ENCODE measurements around the gene FLYWCH2. TPM values are rescaled to one million over a fixed set of nuclear protein-coding genes. Genes with fewer than 3 reads are reported as not detected.
A peak's percentile ranks its signal among the peaks of the same experiment; 100 is the strongest.

FLYWCH2 gene
- total RNA-seq, 5 donors from 2014 or later (not counting 1 experiment from before 2014, with no cell fraction given) = 12.1 to 31.4 (median 25.6) TPM

- 50% methylated on average over 54 of the region's 56 CpGs for WGBS (ENCODE audit: insufficient coverage)
- Mint-ChIP-seq H3K27me3 (peaks cover 6 to 11% of the 10 kb centered on the region in 2 donors), H3K27ac (no peak overlapping the region), H3K9me3 (peaks cover 8 to 10% (median 9%) of the 10 kb centered on the region in 3 donors), H3K4me3 (no peak overlapping the region), H3K36me3 (peaks cover 8% of the 10 kb centered on the region), H3K4me1 (peaks cover 3 to 7% (median 6%) of the 10 kb centered on the region in 3 donors)
- Histone ChIP-seq H3K4me1 (ENCODE audit: control insufficient read depth in 1 of 2, extremely low read depth in 1 of 2, insufficient read depth in 2 of 2, low read length in 2 of 2) (peaks cover 0 to 11% of the 10 kb centered on the region in 2 experiments), H3K9me3 (no peaks in the 10 kb centered on the region), H3K27me3 (replicated peaks in 1 of 2; ENCODE audit: control insufficient read depth in 2 of 2, extremely low read depth in 1 of 2, insufficient read depth in 2 of 2, low read length in 1 of 2) (peaks cover 0 to 44% of the 10 kb centered on the region in 2 experiments), H3K36me3 (ENCODE audit: control insufficient read depth in 2 of 2, extremely low read depth in 1 of 2, insufficient read depth in 1 of 2, low read length in 1 of 2) (no peaks in the 10 kb centered on the region), H3K27ac (ENCODE audit: low read length) (no peak overlapping the region), H3K4me3 (ENCODE audit: control insufficient read depth in 1 of 2, extremely low read depth in 1 of 2, low read length in 1 of 2) (no peak overlapping the region)
- ATAC-seq (replicated peaks in 1 of 4) = no peak
- ChIA-PET POLR2A (no interaction called here), CTCF (no interaction called here)
- peak in 1 of 35 experiments; percentile 36 for DNase-seq
Measured at GRCh38 chr16:2852731-2853507, 30.1 kb upstream of the FLYWCH2 start.

GRCh38 chr16:2853531-2854073, 29.4 kb upstream of the FLYWCH2 start:
- CTCF ChIA-PET = no interaction called here
- Histone ChIP-seq H3K4me3 (ENCODE audit: control insufficient read depth in 1 of 2, extremely low read depth in 1 of 2, low read length in 1 of 2) (no peak overlapping the region), H3K27me3 (replicated peaks in 1 of 2; ENCODE audit: control insufficient read depth in 2 of 2, extremely low read depth in 1 of 2, insufficient read depth in 2 of 2, low read length in 1 of 2) (peaks cover 0 to 51% of the 10 kb centered on the region in 2 experiments), H3K27ac (ENCODE audit: low read length) (no peak overlapping the region), H3K36me3 (ENCODE audit: control insufficient read depth in 2 of 2, extremely low read depth in 1 of 2, insufficient read depth in 1 of 2, low read length in 1 of 2) (no peaks in the 10 kb centered on the region), H3K4me1 (ENCODE audit: control insufficient read depth in 1 of 2, extremely low read depth in 1 of 2, insufficient read depth in 2 of 2, low read length in 2 of 2) (peaks cover 0 to 18% of the 10 kb centered on the region in 2 experiments), H3K9me3 (no peaks in the 10 kb centered on the region)
- ATAC-seq (replicated peaks in 1 of 4) = no peak
- DNase-seq = no peak
- POLR2A ChIA-PET = no interaction called here
- WGBS (ENCODE audit: insufficient coverage) = 84% methylated on average over 15 of the region's 18 CpGs
- H3K36me3 Mint-ChIP-seq = peaks cover 8% of the 10 kb centered on the region
- H3K4me3 Mint-ChIP-seq = no peak overlapping the region
- peaks cover 7 to 10% (median 7%) of the 10 kb centered on the region in 3 donors for H3K4me1 Mint-ChIP-seq
- H3K9me3 Mint-ChIP-seq = peaks cover 8 to 10% (median 9%) of the 10 kb centered on the region in 3 donors
- no peak overlapping the region for H3K27ac Mint-ChIP-seq
- peaks cover 6 to 11% of the 10 kb centered on the region in 2 donors for H3K27me3 Mint-ChIP-seq

GRCh38 chr16:2854700-2855309, 28.2 kb upstream of the FLYWCH2 start:
- no peak for DNase-seq
- POLR2A ChIA-PET = no interaction called here
- Mint-ChIP-seq H3K27ac (no peak overlapping the region), H3K4me1 (peaks cover 7 to 11% (median 10%) of the 10 kb centered on the region in 3 donors), H3K36me3 (peaks cover 8% of the 10 kb centered on the region), H3K27me3 (peaks cover 4 to 6% of the 10 kb centered on the region in 2 donors), H3K9me3 (peaks cover 8 to 10% (median 9%) of the 10 kb centered on the region in 3 donors), H3K4me3 (no peak overlapping the region)
- ATAC-seq (replicated peaks in 1 of 4) = no peak
- CTCF ChIA-PET = no interaction called here
- no peaks in the 10 kb centered on the region for H3K36me3 ChIP-seq (ENCODE audit: control insufficient read depth in 2 of 2, extremely low read depth in 1 of 2, insufficient read depth in 1 of 2, low read length in 1 of 2)
- H3K4me3 ChIP-seq (ENCODE audit: control insufficient read depth in 1 of 2, extremely low read depth in 1 of 2, low read length in 1 of 2) = no peak overlapping the region
- H3K9me3 ChIP-seq = no peaks in the 10 kb centered on the region
- no peak overlapping the region for H3K27ac ChIP-seq (ENCODE audit: low read length)
- peaks cover 0 to 22% of the 10 kb centered on the region in 2 experiments for H3K4me1 ChIP-seq (ENCODE audit: control insufficient read depth in 1 of 2, extremely low read depth in 1 of 2, insufficient read depth in 2 of 2, low read length in 2 of 2)
- H3K27me3 ChIP-seq (replicated peaks in 1 of 2; ENCODE audit: control insufficient read depth in 2 of 2, extremely low read depth in 1 of 2, insufficient read depth in 2 of 2, low read length in 1 of 2) = peaks cover 0 to 50% of the 10 kb centered on the region in 2 experiments
- no CpG with 5 or more reads among the region's 5 CpGs for WGBS (ENCODE audit: insufficient coverage)

GRCh38 chr16:2855536-2855935, 27.5 kb upstream of the FLYWCH2 start:
- peaks cover 0 to 53% of the 10 kb centered on the region in 2 experiments for H3K27me3 ChIP-seq (replicated peaks in 1 of 2; ENCODE audit: control insufficient read depth in 2 of 2, extremely low read depth in 1 of 2, insufficient read depth in 2 of 2, low read length in 1 of 2)
- H3K4me1 ChIP-seq (ENCODE audit: control insufficient read depth in 1 of 2, extremely low read depth in 1 of 2, insufficient read depth in 2 of 2, low read length in 2 of 2) = peaks cover 0 to 22% of the 10 kb centered on the region in 2 experiments
- WGBS (ENCODE audit: insufficient coverage) = 83% methylated on average over 5 of the region's 6 CpGs
- DNase-seq (no peak), ATAC-seq (replicated peaks in 1 of 4) (no peak)
- CTCF ChIA-PET = no interaction called here
- H3K9me3 ChIP-seq = no peaks in the 10 kb centered on the region
- no peak overlapping the region for H3K4me3 Mint-ChIP-seq
- H3K36me3 Mint-ChIP-seq = peaks cover 8% of the 10 kb centered on the region
- no peak overlapping the region for H3K27ac ChIP-seq (ENCODE audit: low read length)
- peaks cover 8 to 10% (median 9%) of the 10 kb centered on the region in 3 donors for H3K9me3 Mint-ChIP-seq
- H3K4me3 ChIP-seq (ENCODE audit: control insufficient read depth in 1 of 2, extremely low read depth in 1 of 2, low read length in 1 of 2) = no peak overlapping the region
- peak overlapping the region in 1 of 2 donors; percentile 23 for H3K27ac Mint-ChIP-seq
- POLR2A ChIA-PET = no interaction called here
- peaks cover 7 to 11% of the 10 kb centered on the region in 2 donors for H3K27me3 Mint-ChIP-seq
- no peaks in the 10 kb centered on the region for H3K36me3 ChIP-seq (ENCODE audit: control insufficient read depth in 2 of 2, extremely low read depth in 1 of 2, insufficient read depth in 1 of 2, low read length in 1 of 2)
- H3K4me1 Mint-ChIP-seq = peaks cover 7 to 11% (median 10%) of the 10 kb centered on the region in 3 donors

- peaks cover 0 to 22% of the 10 kb centered on the region in 2 experiments for H3K4me1 ChIP-seq (ENCODE audit: control insufficient read depth in 1 of 2, extremely low read depth in 1 of 2, insufficient read depth in 2 of 2, low read length in 2 of 2)
- H3K4me3 ChIP-seq (ENCODE audit: control insufficient read depth in 1 of 2, extremely low read depth in 1 of 2, low read length in 1 of 2) = no peak overlapping the region
- no peaks in the 10 kb centered on the region for H3K36me3 ChIP-seq (ENCODE audit: control insufficient read depth in 2 of 2, extremely low read depth in 1 of 2, insufficient read depth in 1 of 2, low read length in 1 of 2)
- peaks cover 8% of the 10 kb centered on the region for H3K36me3 Mint-ChIP-seq
- peaks cover 7 to 11% (median 10%) of the 10 kb centered on the region in 3 donors for H3K4me1 Mint-ChIP-seq
- no peak overlapping the region for H3K27ac Mint-ChIP-seq
- no peaks in the 10 kb centered on the region for H3K9me3 ChIP-seq
- DNase-seq (peak in 5 of 35 experiments; percentile 22 to 49 (median 25)), ATAC-seq (replicated peaks in 1 of 4) (peak; percentile 23 to 52 (median 44))
- H3K9me3 Mint-ChIP-seq = peaks cover 8 to 10% (median 9%) of the 10 kb centered on the region in 3 donors
- H3K27ac ChIP-seq (ENCODE audit: low read length) = no peak overlapping the region
- H3K27me3 ChIP-seq (replicated peaks in 1 of 2; ENCODE audit: control insufficient read depth in 2 of 2, extremely low read depth in 1 of 2, insufficient read depth in 2 of 2, low read length in 1 of 2) = peaks cover 0 to 59% of the 10 kb centered on the region in 2 experiments
- H3K4me3 Mint-ChIP-seq = peak overlapping the region in 1 of 3 donors; percentile 40
- CTCF ChIA-PET = interaction anchor here in 1 of 2 donors (0.6 kb wide), 1 partner anchor 113 kb away, joined by 3 read pairs; the partner anchor contains the start of gene PAQR4
- POLR2A ChIA-PET = no interaction called here
- WGBS (ENCODE audit: insufficient coverage) = 92% methylated on average over 14 of the region's 14 CpGs
- H3K27me3 Mint-ChIP-seq = peaks cover 7 to 13% of the 10 kb centered on the region in 2 donors
Measured at GRCh38 chr16:2856061-2856670, 26.8 kb upstream of the FLYWCH2 start.

Data from T-cell (primary cell).